H1 (cell line): Measurements from ENCODE around the gene TMEM165. TPM values are rescaled to one million over a fixed set of nuclear protein-coding genes. Genes with fewer than 3 reads are reported as not detected.
A peak's percentile ranks its signal among the peaks of the same experiment; 100 is the strongest.

Source experiments
- CTCF ChIA-PET: fragments of 300-600 bp; sonication (Branson Sonifier 250); formaldehyde crosslinking; loops from one replicate; lab custom pipeline; 2021; ENCODE audit not compliant: partially characterized antibody; lab: Charles Lee
- POLR2A ChIA-PET: fragments of 300-600 bp; sonication (Branson Sonifier 250); formaldehyde crosslinking; loops from one replicate; lab custom pipeline; 2021; ENCODE audit warnings: inconsistent platforms; ENCODE audit not compliant: partially characterized antibody; lab: Charles Lee
- DNase-seq, 2 experiments: peaks; one replicate each; pipeline versions ENCODE4 v3.0.0 to v3.0.0-alpha.2; 2010 to 2022; ENCODE audit warnings: low spot score in 2 of 2, low read depth in 1 of 2, mixed read lengths in 1 of 2
- FAIRE-seq: peaks from 2 replicates; lab custom pipeline; 2011; peaks lifted over from hg19 to GRCh38; lab: Jason Lieb, UNC
- H2AFZ ChIP-seq: 2 replicates; pipeline ENCODE4 v1.8.1; 2012; ENCODE audit warnings: low read length, inconsistent platforms
- H2AK5ac ChIP-seq: 2 replicates; pipeline ENCODE4 v1.6.1; 2013; ENCODE audit warnings: low read depth, low read length
- H2BK120ac ChIP-seq: replicated peaks from 2 replicates; pipeline ENCODE3; 2013; ENCODE audit warnings: low read depth, low read length, inconsistent platforms
- H2BK12ac ChIP-seq: 2 replicates; pipeline ENCODE4 v1.6.1; 2013; ENCODE audit warnings: low read depth, low read length
- H2BK15ac ChIP-seq: 2 replicates; pipeline ENCODE4 v1.6.1; 2013; ENCODE audit warnings: low read length
- H2BK20ac ChIP-seq: 2 replicates; pipeline ENCODE4 v1.6.1; 2013; ENCODE audit warnings: low read length
- H2BK5ac ChIP-seq: 2 replicates; pipeline ENCODE4 v1.6.1; 2013; ENCODE audit warnings: low read depth, low read length
- H3K14ac ChIP-seq: 2 replicates; pipeline ENCODE4 v1.6.1; 2013; ENCODE audit warnings: inconsistent platforms; ENCODE audit not compliant: insufficient read length
- H3K18ac ChIP-seq: 2 replicates; pipeline ENCODE4 v1.6.1; 2013; ENCODE audit warnings: low read length; ENCODE audit errors: extremely low read depth
- H3K23ac ChIP-seq: 2 replicates; pipeline ENCODE4 v1.6.1; 2013; ENCODE audit warnings: inconsistent platforms; ENCODE audit not compliant: insufficient read length
- H3K23me2 ChIP-seq: 2 replicates; pipeline ENCODE4 v1.6.1; 2013; ENCODE audit warnings: low read depth, low read length
- H3K27ac ChIP-seq: 2 replicates; pipeline ENCODE4 v1.6.1; 2011; ENCODE audit warnings: low read depth, low read length, inconsistent platforms
- H3K27me3 ChIP-seq, 4 experiments: replicated peaks in 1 of 4; 1 replicate in 1 of 4; 2 replicates in 3 of 4; pipeline versions ENCODE4 v1.6.1 to v1.8.1; 2011 to 2013; ENCODE audit warnings: low read length in 3 of 4, mild to moderate bottlenecking in 3 of 4, inconsistent platforms in 2 of 4, mixed read lengths in 2 of 4, moderate library complexity in 1 of 4; ENCODE audit not compliant: control insufficient read depth in 3 of 4, insufficient read depth in 3 of 4; ENCODE audit errors: extremely low read depth in 1 of 4
- H3K36me3 ChIP-seq, 4 experiments: 2 replicates each; pipeline versions ENCODE4 v1.6.1 to v1.8.1; 2011 to 2013; ENCODE audit warnings: mild to moderate bottlenecking in 4 of 4, low read length in 3 of 4, moderate library complexity in 2 of 4, control low read depth in 1 of 4, inconsistent platforms in 1 of 4; ENCODE audit not compliant: insufficient read depth in 4 of 4, control insufficient read depth in 2 of 4
- H3K4ac ChIP-seq: replicated peaks from 2 replicates; pipeline ENCODE3; 2013; ENCODE audit warnings: low read length, low read depth, mixed read lengths, inconsistent platforms; ENCODE audit not compliant: insufficient read length
- H3K4me1 ChIP-seq, 4 experiments: replicated peaks in 1 of 4; 1 replicate in 1 of 4; 2 replicates in 3 of 4; pipeline versions ENCODE4 v1.6.1 to v1.8.1; 2011 to 2013; ENCODE audit warnings: low read length in 3 of 4, inconsistent platforms in 2 of 4, mixed read lengths in 1 of 4; ENCODE audit not compliant: insufficient read depth in 4 of 4, control insufficient read depth in 3 of 4
- H3K4me2 ChIP-seq, 2 experiments: 2 replicates each; pipeline versions ENCODE4 v1.6.1 to v1.8.1; 2011 to 2013; ENCODE audit warnings: low read depth in 2 of 2, low read length in 2 of 2, control low read depth in 1 of 2, inconsistent platforms in 1 of 2, mild to moderate bottlenecking in 1 of 2; ENCODE audit not compliant: insufficient read depth in 1 of 2
- H3K4me3 ChIP-seq, 4 experiments: fragments of 200-600, 300-600 bp in 1 of 4; sonication (generic), shearing (Covaris generic), sonication (Bioruptor Twin) in 1 of 4; 2 replicates each; pipeline versions ENCODE4 v1.5.1 to v1.8.1; 2011 to 2016; ENCODE audit warnings: low read length in 4 of 4, low read depth in 3 of 4, control low read depth in 2 of 4, inconsistent platforms in 2 of 4, mild to moderate bottlenecking in 2 of 4, mixed read lengths in 1 of 4, moderate library complexity in 1 of 4; ENCODE audit not compliant: insufficient read depth in 2 of 4; ENCODE audit errors: extremely low read depth in 1 of 4
- H3K56ac ChIP-seq: replicated peaks from 2 replicates; pipeline ENCODE3; 2013; ENCODE audit warnings: low read depth, mild to moderate bottlenecking, mixed read lengths, low read length, inconsistent platforms; ENCODE audit not compliant: insufficient read length
- H3K79me1 ChIP-seq: 2 replicates; pipeline ENCODE4 v1.6.1; 2013; ENCODE audit warnings: low read depth, low read length, control low read depth
- H3K79me2 ChIP-seq, 2 experiments: 2 replicates each; pipeline versions ENCODE4 v1.6.1 to v1.8.1; 2012 to 2013; ENCODE audit warnings: low read length in 2 of 2, mild to moderate bottlenecking in 2 of 2, inconsistent platforms in 1 of 2; ENCODE audit not compliant: insufficient read depth in 2 of 2, control insufficient read depth in 1 of 2
- H3K9ac ChIP-seq, 4 experiments: replicated peaks in 1 of 4; 1 replicate in 1 of 4; 2 replicates in 3 of 4; pipeline versions ENCODE4 v1.6.1 to v1.8.1; 2011 to 2013; ENCODE audit warnings: low read depth in 3 of 4, low read length in 3 of 4, control low read depth in 2 of 4, mild to moderate bottlenecking in 2 of 4, moderate library complexity in 2 of 4, inconsistent platforms in 1 of 4; ENCODE audit errors: extremely low read depth in 1 of 4
- H3K9me3 ChIP-seq, 2 experiments: 2 replicates each; pipeline versions ENCODE4 v1.6.1 to v1.8.1; 2012 to 2013; ENCODE audit warnings: mild to moderate bottlenecking in 2 of 2, moderate library complexity in 2 of 2, control low read depth in 1 of 2, inconsistent platforms in 1 of 2, low read depth in 1 of 2, low read length in 1 of 2, mixed read lengths in 1 of 2; ENCODE audit not compliant: insufficient read depth in 2 of 2
- H4K20me1 ChIP-seq, 2 experiments: replicated peaks in 1 of 2; 2 replicates each; pipeline versions ENCODE3 to v1.8.1; 2011 to 2013; ENCODE audit warnings: inconsistent platforms in 2 of 2, low read length in 2 of 2, mild to moderate bottlenecking in 1 of 2; ENCODE audit not compliant: insufficient read depth in 2 of 2, control insufficient read depth in 1 of 2
- H4K5ac ChIP-seq: 2 replicates; pipeline ENCODE4 v1.6.1; 2013; ENCODE audit warnings: low read length, low read depth, mixed read lengths, inconsistent platforms; ENCODE audit not compliant: insufficient read length
- H4K8ac ChIP-seq: 2 replicates; pipeline ENCODE4 v1.8.0; 2013; ENCODE audit warnings: mild to moderate bottlenecking, moderate library complexity, low read length, inconsistent platforms; ENCODE audit not compliant: insufficient read depth; ENCODE audit errors: extremely low read depth
- H4K91ac ChIP-seq: replicated peaks from 2 replicates; pipeline ENCODE3; 2013; ENCODE audit warnings: low read length, mixed read lengths, inconsistent platforms; ENCODE audit not compliant: insufficient read length
- CBX5 ChIP-seq: fragments of 300-800, 300-1000 bp; sonication (generic); IDR thresholded peaks from 2 replicates; pipeline ENCODE4 v1.7.1; 2016; ENCODE audit warnings: antibody characterized with exemption, low read length, low read depth
- FOSL1 ChIP-seq: IDR thresholded peaks from 2 replicates; pipeline ENCODE4 v1.6.1; 2011; ENCODE audit warnings: mild to moderate bottlenecking, low read depth, low read length, moderate library complexity; ENCODE audit not compliant: insufficient read depth
- RAD21 ChIP-seq, 2 experiments: IDR thresholded peaks in 1 of 2; conservative IDR thresholded peaks in 1 of 2; 2 replicates each; pipeline ENCODE4 v1.6.1; 2011; ENCODE audit warnings: low read depth in 2 of 2, low read length in 2 of 2, improper control_type of control experiment in 1 of 2, inconsistent platforms in 1 of 2, mild to moderate bottlenecking in 1 of 2, moderate library complexity in 1 of 2
- RNF2 ChIP-seq: fragments of 200-900, 300-1000 bp; sonication (generic); IDR thresholded peaks from 2 replicates; pipeline ENCODE4 v1.7.1; 2016; ENCODE audit warnings: borderline replicate concordance, low read depth, mild to moderate bottlenecking, antibody characterized with exemption, low read length; ENCODE audit not compliant: poor library complexity, severe bottlenecking; ENCODE audit errors: missing control alignments
- SIN3A ChIP-seq, 2 experiments: IDR thresholded peaks in 1 of 2; conservative IDR thresholded peaks in 1 of 2; 2 replicates each; pipeline ENCODE4 v1.6.1; 2011 to 2012; ENCODE audit warnings: low read length in 2 of 2, improper control_type of control experiment in 1 of 2, low read depth in 1 of 2, mild to moderate bottlenecking in 1 of 2
- SIRT6 ChIP-seq: IDR thresholded peaks from one replicate; pipeline ENCODE4 v1.7.1; 2012; ENCODE audit warnings: low read length, inconsistent platforms
- SP1 ChIP-seq: IDR thresholded peaks from 2 replicates; pipeline ENCODE4 v1.6.1; 2011; ENCODE audit warnings: low read depth, low read length
- TCF12 ChIP-seq: IDR thresholded peaks from 2 replicates; pipeline ENCODE4 v1.6.1; 2011; ENCODE audit warnings: low read depth, mild to moderate bottlenecking, low read length
- TEAD4 ChIP-seq: IDR thresholded peaks from 2 replicates; pipeline ENCODE4 v1.6.1; 2012; ENCODE audit warnings: low read depth, low read length, inconsistent platforms, mixed read lengths
- WGBS, 2 experiments: shearing (Covaris generic) in 1 of 2; methylation state at CpG; one replicate each; pipeline versions ENCODE4 v1.1.6 to v1.1.7; 2013 to 2015; ENCODE audit warnings: low lambda C conversion rate in 2 of 2, mixed read lengths in 2 of 2, inconsistent platforms in 1 of 2, low coverage in 1 of 2, missing lambda C conversion rate in 1 of 2; ENCODE audit not compliant: insufficient replicate concordance in 2 of 2, insufficient coverage in 1 of 2, insufficient read length in 1 of 2; ENCODE audit errors: extremely low coverage in 1 of 2, missing lambda C conversion rate in 1 of 2; 5-methylcytosine and 5-hydroxymethylcytosine counted together
- polyA plus RNA-seq, 7 experiments: library from polyadenylated mRNA; depleted of rRNA in 3 of 7; stranded (reverse) in 5 of 7; unstranded in 2 of 7; fragments of >200 nt in 5 of 7; fragments of 200-250 nt in 2 of 7; gene quantifications; 1 replicate in 5 of 7; 2 replicates in 1 of 7; 4 replicates in 1 of 7; pipeline versions ENCODE4 v1.2.1 to v1.2.3, GENCODE V29; 2011 to 2013; ENCODE audit warnings: missing spikeins in 2 of 7, mixed read lengths in 2 of 7
- total RNA-seq: library from RNA; stranded (reverse); fragmentation: NEBNext Ultra II Directional; extraction: Animal tissue kit (Norgen Biotek cat#: 25700); gene quantifications from 2 replicates; pipeline ENCODE4 v1.2.1, GENCODE V29; 2021
- TF ChIP-seq, protein P1 (sequence below), 3 experiments: IDR thresholded peaks; 1 replicate in 2 of 3; 2 replicates in 1 of 3; pipeline versions ENCODE4 v1.5.1 to v1.6.1; 2011; ENCODE audit warnings: low read length in 3 of 3, mild to moderate bottlenecking in 3 of 3, inconsistent platforms in 2 of 3, low read depth in 1 of 3, moderate library complexity in 1 of 3; ENCODE audit not compliant: insufficient read depth in 1 of 3; ENCODE audit errors: control extremely low read depth in 1 of 3

The TMEM165 gene
- total and polyA plus RNA-seq, 2 of the 8 experiments (the other 6 are each of a cell fraction or from before 2014, with no cell fraction given) = 85.5 to 125 TPM

DNA sequence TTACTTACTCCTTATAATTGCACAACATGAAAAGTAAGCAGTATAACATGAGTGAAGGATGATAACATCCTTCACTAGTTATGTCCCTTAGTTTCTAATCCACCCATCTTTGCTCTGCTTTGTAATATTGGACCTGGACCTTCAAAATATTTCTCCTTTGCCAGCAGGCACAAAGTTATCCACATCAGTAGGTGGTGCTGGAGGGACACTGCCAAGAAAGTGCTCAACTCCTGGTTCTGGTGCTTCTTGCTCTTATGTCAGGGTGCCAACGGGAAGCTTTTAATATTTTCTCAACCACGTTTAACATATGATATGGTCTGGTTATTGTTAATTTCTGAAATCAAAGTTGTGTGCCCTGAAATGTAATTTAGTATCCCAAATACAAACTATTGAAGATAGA lies 49.1 kb downstream of the TMEM165 start:
- H2BK15ac ChIP-seq = no peak overlapping the region
- no peak overlapping the region for H4K91ac ChIP-seq
- H3K23ac ChIP-seq = no peak overlapping the region
- no peak overlapping the region for H2BK20ac ChIP-seq
- no peaks in the 10 kb centered on the region for H3K9me3 ChIP-seq
- H3K36me3 ChIP-seq = peaks cover 6 to 46% (median 24%) of the 10 kb centered on the region in 4 experiments; a peak in 7 of 8 replicates
- H3K18ac ChIP-seq = no peak overlapping the region
- H2AK5ac ChIP-seq = no peak overlapping the region
- no peak overlapping the region for H2BK120ac ChIP-seq
- H3K14ac ChIP-seq = no peak overlapping the region
- no peaks in the 10 kb centered on the region for H3K79me1 ChIP-seq
- H2BK12ac ChIP-seq = no peak overlapping the region
- POLR2A ChIA-PET = no interaction called here
- no peak overlapping the region for H3K4ac ChIP-seq
- DNase-seq (no peak), FAIRE-seq (peak; percentile 63)
- H4K5ac ChIP-seq = no peak overlapping the region
- TF ChIP-seq, protein P1, sequence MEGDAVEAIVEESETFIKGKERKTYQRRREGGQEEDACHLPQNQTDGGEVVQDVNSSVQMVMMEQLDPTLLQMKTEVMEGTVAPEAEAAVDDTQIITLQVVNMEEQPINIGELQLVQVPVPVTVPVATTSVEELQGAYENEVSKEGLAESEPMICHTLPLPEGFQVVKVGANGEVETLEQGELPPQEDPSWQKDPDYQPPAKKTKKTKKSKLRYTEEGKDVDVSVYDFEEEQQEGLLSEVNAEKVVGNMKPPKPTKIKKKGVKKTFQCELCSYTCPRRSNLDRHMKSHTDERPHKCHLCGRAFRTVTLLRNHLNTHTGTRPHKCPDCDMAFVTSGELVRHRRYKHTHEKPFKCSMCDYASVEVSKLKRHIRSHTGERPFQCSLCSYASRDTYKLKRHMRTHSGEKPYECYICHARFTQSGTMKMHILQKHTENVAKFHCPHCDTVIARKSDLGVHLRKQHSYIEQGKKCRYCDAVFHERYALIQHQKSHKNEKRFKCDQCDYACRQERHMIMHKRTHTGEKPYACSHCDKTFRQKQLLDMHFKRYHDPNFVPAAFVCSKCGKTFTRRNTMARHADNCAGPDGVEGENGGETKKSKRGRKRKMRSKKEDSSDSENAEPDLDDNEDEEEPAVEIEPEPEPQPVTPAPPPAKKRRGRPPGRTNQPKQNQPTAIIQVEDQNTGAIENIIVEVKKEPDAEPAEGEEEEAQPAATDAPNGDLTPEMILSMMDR (IDR thresholded peaks at IDR 0.05; ENCODE audit: control extremely low read depth in 1 of 3, insufficient read depth in 1 of 3, low read depth in 1 of 3, low read length in 3 of 3) = peak; percentile 14 to 44 (median 40); a peak in 3 of 4 replicates
- no peak for TF ChIP-seq TEAD4
- no peak for TF ChIP-seq SP1
- no peak for TF ChIP-seq FOSL1
- TF ChIP-seq TCF12 = no peak
- TF ChIP-seq RNF2 = no peak
- TF ChIP-seq RAD21 (IDR thresholded peaks at IDR 0.05 in 1 of 2, conservative IDR thresholded peaks at IDR 0.05 in 1 of 2; ENCODE audit: low read depth in 2 of 2, low read length in 2 of 2) = peak; percentile 50 to 67; a peak in 3 of 4 replicates
- TF ChIP-seq SIRT6 = no peak
- TF ChIP-seq SIN3A (conservative IDR thresholded peaks at IDR 0.05 in 1 of 2, IDR thresholded peaks at IDR 0.05 in 1 of 2; ENCODE audit: low read depth in 1 of 2, low read length in 2 of 2) = no peak
- no peak for TF ChIP-seq CBX5
- no peak overlapping the region for H2BK5ac ChIP-seq
- no peak overlapping the region for H3K56ac ChIP-seq
- H3K79me2 ChIP-seq = no peaks in the 10 kb centered on the region
- no peak overlapping the region for H2AFZ ChIP-seq
- WGBS, 2 experiments = 95% methylated on average over 2 of the region's 2 CpGs; no CpG with 5 or more reads in 1 of the 2 experiments
- no peaks in the 10 kb centered on the region for H3K27me3 ChIP-seq
- no peaks in the 10 kb centered on the region for H3K4me1 ChIP-seq
- no peak overlapping the region for H4K8ac ChIP-seq
- CTCF ChIA-PET = interaction anchor here (0.6 to 2.1 kb wide), 14 partner anchors 9 to 473 kb away, joined by 3 to 10 read pairs (median 3); no protein-coding TSS in a partner anchor
- no peak overlapping the region for H3K9ac ChIP-seq
- H4K20me1 ChIP-seq = no peaks in the 10 kb centered on the region
- H3K23me2 ChIP-seq = no peaks in the 10 kb centered on the region
- no peak overlapping the region for H3K4me2 ChIP-seq
- H3K4me3 ChIP-seq = no peak overlapping the region
- no peak overlapping the region for H3K27ac ChIP-seq
